Measurements from ENCODE around the gene PIK3R2.

- TF ChIP-seq, protein P1, sequence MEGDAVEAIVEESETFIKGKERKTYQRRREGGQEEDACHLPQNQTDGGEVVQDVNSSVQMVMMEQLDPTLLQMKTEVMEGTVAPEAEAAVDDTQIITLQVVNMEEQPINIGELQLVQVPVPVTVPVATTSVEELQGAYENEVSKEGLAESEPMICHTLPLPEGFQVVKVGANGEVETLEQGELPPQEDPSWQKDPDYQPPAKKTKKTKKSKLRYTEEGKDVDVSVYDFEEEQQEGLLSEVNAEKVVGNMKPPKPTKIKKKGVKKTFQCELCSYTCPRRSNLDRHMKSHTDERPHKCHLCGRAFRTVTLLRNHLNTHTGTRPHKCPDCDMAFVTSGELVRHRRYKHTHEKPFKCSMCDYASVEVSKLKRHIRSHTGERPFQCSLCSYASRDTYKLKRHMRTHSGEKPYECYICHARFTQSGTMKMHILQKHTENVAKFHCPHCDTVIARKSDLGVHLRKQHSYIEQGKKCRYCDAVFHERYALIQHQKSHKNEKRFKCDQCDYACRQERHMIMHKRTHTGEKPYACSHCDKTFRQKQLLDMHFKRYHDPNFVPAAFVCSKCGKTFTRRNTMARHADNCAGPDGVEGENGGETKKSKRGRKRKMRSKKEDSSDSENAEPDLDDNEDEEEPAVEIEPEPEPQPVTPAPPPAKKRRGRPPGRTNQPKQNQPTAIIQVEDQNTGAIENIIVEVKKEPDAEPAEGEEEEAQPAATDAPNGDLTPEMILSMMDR (IDR thresholded peaks at IDR 0.05), result no peak
- no peak for TF ChIP-seq POLR2A (IDR thresholded peaks at IDR 0.05)
These were observed 11.1 kb downstream of the PIK3R2 start for GRCh38 chr19:18164072-18164471.

Measured in body of pancreas (tissue), 4 donors.